Activated T-cell treated with anti-CD3 and anti-CD28 coated beads for 4 hours (primary cell): ENCODE data around the gene IRX5.

Source experiments
- DNase-seq: peaks from one replicate; pipeline ENCODE4 v3.0.0-alpha.2; 2020

IRX5 gene

GRCh38 chr16:54930005-54930868 is at the start of gene IRX5:
Gene IRX5, plus strand, starts transcription at chr16:54930865. Its CDS starts 334 bp downstream, at chr16:54931199.
- no peak for DNase-seq

- no peak for DNase-seq
These were observed 48.1 kb upstream of the IRX5 start for GRCh38 chr16:54882556-54882955.

GRCh38 chr16:54883358-54883757 is 47.3 kb upstream of the IRX5 start:
- DNase-seq: no peak

- no peak for DNase-seq
These were observed 44.6 kb upstream of the IRX5 start for GRCh38 chr16:54886078-54886477.

GRCh38 chr16:54890381-54890780 is 40.3 kb upstream of the IRX5 start:
- no peak for DNase-seq

- no peak for DNase-seq
These were observed 39.3 kb upstream of the IRX5 start for GRCh38 chr16:54891346-54891745.

GRCh38 chr16:54892981-54893380 is 37.7 kb upstream of the IRX5 start:
- DNase-seq: no peak

GRCh38 chr16:54897930-54898329 is 32.7 kb upstream of the IRX5 start:
- DNase-seq: no peak

- no peak for DNase-seq
These were observed 29.1 kb upstream of the IRX5 start for GRCh38 chr16:54901606-54902005.

- DNase-seq: no peak
These were observed 27.6 kb upstream of the IRX5 start for GRCh38 chr16:54903047-54903446.

GRCh38 chr16:54911079-54911478 is 19.6 kb upstream of the IRX5 start:
- DNase-seq: no peak

- DNase-seq: no peak
These were observed 17.9 kb upstream of the IRX5 start for GRCh38 chr16:54912720-54913119.

- DNase-seq: no peak
These were observed 9.3 kb upstream of the IRX5 start for GRCh38 chr16:54921206-54921824.

- DNase-seq: no peak
These were observed 7.6 kb upstream of the IRX5 start for GRCh38 chr16:54923055-54923473.

GRCh38 chr16:54923988-54924387 is 6.7 kb upstream of the IRX5 start:
- DNase-seq: no peak

- no peak for DNase-seq
These were observed 4.4 kb upstream of the IRX5 start for GRCh38 chr16:54926166-54926838.

- DNase-seq: no peak
These were observed 3.3 kb upstream of the IRX5 start for GRCh38 chr16:54927125-54928015.

- no peak for DNase-seq
These were observed 2.7 kb upstream of the IRX5 start for GRCh38 chr16:54928016-54928356.

GRCh38 chr16:54928411-54929089 is 2.1 kb upstream of the IRX5 start:
- DNase-seq: no peak

- DNase-seq: peak; percentile 94
These were observed 1.3 kb upstream of the IRX5 start for GRCh38 chr16:54929090-54930004.

GRCh38 chr16:54930869-54931119 is 129 bp downstream of the IRX5 start:
- DNase-seq: no peak
